GM19023 (cell line): Measurements from ENCODE around the gene MRPL11.
"Not testable (repeated sequence)": the region's sequence is repeated elsewhere in the genome, so short reads cannot be mapped to it uniquely, and the experiment has no call there.

Experiments
- ATAC-seq: cut with Tn5 transposase; IDR thresholded peaks from one replicate; pipeline ENCODE4 v1.9.1; 2021; ENCODE audit warnings: mild to moderate bottlenecking, moderate library complexity; ENCODE audit not compliant: unreplicated experiment

The MRPL11 gene

DNA sequence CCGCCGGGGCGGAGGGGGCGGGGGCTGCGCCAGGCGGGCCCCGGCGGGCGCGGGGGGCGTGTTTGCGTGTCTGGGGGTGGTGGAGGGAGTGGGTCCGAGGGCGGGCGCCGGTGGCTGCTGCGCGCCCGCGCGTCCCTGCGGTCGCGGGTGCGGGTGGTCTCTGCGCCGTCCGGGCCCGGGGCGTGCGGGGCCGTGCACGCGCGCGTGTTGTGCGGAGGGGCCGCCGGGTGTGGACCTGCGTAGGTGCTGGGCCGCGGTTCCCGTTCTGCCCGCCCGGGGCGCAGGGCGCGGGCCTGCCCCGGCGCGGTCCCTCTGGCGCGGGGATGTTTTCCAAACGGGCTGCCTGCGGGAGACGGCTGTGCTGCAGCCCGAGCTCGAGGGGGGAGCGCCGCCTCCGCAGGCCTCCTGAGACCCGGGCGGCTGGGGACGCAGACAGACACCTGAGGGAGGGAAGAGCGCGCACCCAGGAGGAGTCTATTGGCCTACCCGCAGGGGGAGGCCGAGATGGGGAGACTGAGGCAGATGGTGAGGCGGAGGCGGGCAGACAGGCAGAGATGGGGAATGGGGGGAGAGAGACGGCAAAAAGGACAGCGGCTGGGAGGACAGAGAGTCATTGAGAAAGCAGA is 28.5 kb upstream of the MRPL11 start:
- ATAC-seq = peak; percentile 41

DNA sequence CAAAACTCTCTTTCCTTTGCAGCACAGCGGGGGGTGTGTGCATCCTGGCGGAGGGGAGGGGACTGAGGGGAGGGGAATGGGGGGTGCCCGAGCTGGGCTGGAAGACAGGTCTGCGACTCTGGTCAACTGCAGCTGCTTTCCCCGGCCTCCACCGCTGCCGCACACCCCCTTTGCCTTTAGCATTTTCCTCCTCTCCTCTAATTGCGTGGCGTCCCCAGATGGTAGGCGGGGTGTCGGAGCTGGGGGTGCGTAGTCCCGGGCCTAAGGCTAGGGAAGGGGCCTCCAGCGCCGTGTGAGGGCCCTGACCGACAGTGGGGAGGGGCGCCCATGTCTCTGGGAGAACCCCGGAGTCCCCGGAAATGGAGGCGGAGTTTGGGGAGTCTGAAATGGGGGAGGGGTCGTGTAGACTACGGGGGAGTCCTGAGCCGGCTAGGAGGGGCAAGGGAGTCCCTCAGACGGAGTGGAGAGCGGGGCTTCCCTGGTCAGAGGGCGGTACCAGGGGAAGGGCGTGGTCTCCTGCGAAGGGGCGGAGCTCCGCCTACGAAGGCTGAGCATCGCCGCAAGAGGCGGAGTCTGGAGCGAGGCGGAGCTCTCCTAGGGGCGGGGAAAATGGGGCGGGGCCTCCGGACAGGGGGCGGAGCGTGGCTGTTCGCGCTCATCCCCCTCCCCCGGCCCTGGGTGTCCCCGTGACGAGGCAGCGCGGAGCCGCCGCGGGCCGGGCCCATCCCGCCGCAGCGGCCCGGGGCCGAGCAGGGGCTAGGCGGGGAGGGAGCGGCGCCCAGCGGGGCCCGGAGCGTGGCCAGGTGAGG is 27.8 kb upstream of the MRPL11 start, which contains the start of gene PELI3:
Gene PELI3, plus strand, starts transcription at position 681 of the 809 bp plus-strand sequence. CDS start 1,224 bp downstream, outside the sequence.
- peak; percentile 71 for ATAC-seq

DNA sequence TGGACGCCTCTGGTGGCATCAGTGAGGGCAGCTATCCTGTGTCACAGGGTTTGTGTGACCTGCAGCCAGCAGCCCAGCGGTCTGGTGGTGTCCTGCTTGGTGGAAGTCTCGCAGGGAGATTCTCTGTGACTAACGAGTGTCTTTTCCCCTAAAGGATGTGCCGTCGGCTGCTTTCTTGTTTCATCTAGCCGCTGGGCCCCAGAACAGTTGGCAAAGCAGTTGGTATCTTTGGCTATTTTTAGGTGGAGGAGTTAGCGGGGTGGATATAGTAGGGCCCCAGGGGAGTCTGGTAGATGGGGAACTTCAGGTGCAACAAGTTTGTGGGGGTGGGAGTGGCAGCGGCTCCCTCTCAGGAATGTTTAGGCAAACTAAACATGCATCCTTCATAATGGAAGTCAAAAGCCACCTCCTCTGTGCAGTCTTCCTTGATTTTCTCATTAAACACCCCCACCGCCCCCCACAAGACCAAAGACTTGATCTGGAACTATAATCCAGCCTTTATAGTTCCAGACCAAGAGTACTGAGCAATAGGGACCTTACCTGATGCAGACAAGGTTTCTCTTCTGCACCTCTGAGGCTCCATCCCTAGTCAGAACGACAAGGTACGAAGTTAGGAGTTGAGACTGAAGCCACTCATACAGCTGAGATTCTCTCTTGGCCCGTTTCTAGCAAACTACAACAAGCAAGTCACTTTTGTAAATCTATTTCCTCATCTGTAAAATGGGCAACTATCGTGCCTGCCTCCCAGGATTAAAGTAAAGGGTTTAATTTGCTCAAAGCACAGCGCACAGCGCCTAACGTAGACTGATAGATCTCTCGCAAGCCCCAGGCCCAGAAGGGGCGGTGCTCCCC is 27.0 kb upstream of the MRPL11 start:
- ATAC-seq = no peak

DNA sequence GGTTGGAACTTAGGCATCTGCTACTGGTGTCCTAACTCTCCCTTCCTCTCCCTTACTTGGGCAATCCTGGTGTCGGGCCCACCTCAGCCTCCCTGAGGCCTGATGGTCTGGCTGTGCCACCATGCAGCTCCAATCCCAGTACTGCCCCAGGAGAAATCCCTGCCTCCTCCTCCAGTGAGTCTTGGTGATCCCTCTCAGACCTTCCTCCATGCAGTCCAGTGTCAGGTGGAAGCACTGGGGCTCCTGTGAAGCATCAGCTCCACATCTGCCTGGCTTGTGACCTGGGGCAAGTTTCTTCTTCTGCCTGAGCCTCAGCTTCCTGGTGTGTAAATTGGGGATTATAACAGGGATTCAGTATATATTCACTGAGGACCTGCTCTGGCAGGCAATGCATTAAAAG is 26.3 kb upstream of the MRPL11 start:
- ATAC-seq = no peak

DNA sequence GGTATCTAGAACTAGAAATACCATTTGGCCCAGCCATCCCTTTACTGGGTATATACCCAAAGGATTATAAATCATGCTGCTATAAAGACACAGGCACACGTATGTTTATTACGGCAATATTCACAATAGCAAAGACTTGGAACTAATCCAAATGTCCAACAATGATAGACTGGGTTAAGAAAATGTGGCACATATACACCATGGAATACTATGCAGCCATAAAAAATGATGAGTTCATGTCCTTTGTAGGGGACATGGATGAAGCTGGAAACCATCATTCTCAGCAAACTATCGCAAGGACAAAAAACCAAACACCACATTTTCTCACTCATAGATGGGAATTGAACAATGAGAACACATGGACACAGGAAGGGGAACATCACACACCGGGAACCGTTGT is 25.5 kb upstream of the MRPL11 start:
- ATAC-seq = not testable (repeated sequence)

DNA sequence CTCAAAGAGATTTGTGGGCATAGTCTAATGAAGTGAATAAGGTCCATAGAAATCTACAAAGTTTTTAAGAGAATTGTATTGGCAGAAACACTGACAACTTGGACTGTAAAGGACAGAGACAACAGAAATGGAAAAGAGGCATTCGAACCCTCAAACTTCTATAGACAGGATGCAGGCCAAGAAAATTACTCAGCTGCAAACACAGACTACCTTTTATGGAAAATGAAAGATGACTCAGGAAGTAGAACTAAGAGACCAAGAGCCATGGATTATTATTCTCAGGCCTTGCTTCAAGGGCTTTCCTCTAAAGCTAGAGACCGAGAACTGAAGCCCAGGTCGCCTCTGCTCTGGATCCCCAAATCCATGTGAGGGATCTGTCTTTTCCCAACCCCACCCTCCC is 24.3 kb upstream of the MRPL11 start:
- ATAC-seq = no peak

DNA sequence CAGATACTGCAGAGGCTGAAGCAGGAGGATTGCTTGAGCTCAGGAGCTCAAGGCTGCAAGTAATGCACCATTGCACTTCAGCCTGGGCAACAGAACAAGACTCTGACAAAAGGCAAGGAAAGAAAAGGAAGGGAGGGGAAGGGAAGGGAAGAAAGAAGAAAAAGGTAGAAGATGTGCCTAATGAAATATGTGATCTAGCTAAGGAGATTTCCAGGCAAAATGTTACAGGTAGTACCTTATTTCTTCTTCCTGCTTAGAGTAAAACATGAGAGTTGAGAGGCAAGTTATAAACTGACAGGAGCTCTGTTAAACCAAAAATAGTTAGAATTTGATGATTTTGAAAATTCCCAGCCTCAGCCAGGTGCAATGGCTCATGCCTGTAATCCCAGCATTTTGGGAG is 23.4 kb upstream of the MRPL11 start:
- ATAC-seq = no peak

DNA sequence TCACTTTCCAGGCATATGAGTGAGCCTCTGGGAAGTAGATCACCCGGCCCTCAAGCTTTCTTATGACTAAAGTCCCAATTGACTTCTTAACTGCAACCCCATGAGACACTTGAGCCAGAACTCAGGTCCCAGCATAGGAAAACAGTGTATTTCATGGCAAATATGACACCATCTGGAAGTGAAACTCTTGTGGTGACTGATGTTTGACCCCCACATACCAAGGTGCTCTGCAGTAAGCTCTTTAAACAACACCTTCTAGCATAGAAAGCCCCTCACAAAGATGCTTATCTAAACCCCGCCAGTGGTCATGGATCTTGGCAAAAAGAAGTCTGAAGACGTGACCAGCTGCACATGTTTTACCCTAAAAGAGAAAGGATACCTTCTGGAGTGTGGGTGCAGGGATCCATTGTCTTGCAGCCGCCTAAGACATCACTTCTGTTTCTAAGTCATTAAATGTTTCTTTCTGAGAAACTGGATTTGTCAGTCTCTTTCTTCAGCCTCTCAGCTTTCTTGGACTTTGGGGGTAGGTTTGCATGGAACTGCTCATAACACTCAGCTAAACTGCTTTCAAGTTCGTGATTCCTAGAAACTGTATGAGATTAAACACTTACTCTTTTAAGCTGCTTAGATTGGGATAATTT is 20.6 kb upstream of the MRPL11 start:
- no peak for ATAC-seq

DNA sequence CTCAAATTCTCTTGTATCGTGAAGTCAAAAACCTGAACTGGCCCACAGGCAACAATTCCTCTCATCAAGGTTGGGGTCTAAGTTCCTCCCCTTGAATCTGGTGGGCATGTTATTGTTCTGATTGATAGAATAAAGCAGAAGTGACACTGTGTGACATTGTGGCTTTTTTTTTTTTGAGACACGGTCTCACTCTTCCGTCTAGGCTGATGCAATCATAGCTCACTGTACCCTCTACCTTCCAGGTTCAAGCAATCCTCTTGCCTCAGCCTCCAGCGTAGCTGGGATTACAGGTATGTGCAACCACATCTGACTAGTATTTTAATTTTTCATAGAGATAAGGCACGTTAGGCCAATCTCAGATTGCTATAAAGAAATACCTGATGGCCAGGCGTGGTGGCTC is 19.2 kb upstream of the MRPL11 start:
- ATAC-seq = no peak

DNA sequence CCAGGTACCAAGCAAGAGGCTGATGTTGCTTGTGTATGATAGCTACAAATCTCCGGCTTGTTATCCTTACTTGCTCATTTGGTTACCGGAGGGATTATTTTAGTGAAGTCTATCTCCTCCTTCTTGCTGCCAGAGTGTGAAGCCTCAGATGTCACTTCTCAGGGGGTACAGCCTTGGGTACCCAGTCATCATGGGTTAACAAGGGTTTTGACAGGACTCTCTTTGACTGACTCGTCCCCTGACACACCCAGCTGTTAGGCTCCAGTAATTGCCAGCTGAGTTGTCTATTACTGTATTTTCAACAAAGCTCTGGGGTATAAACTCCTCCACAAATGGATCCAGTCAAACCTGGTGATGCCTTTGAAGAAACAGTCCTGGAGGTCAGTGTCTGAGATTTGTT is 16.2 kb upstream of the MRPL11 start:
- no peak for ATAC-seq

DNA sequence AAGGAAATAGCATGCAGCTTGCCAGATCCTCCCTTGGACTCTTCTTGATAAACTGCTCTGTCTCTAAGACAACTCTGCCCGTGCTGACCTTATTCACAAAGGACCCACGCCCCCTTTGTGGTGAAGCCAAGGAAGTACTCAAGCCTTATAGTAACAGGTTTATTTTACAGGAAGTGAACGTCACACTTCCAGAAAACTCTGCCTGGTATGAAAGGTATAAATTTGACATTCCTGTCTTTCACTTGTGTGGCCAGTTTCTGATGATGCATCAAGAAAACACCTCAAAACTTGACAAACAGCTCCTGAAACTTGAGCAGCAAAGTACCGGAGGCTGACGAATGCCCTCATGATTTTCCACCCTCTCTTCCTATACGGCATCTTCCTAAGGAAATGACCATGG is 15.6 kb upstream of the MRPL11 start:
- no peak for ATAC-seq

DNA sequence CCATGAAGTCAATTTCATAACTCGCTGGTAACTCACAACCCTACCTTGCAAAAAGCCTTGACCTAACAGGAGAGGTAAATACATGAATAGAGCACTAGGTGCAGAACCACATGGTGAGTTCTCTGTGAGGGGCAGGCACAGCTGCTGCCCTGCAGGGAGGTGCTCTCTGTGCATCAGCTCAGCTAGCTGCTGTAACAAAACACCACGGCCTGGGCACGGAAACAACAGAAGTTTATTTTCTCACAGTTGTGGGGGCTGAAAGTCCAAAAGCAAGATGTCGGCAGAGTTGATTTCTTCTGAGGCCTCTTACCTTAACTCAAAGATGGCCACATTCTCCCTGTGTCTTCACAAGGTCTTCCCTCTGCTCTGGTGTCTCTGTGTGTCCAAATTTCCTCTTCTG is 13.0 kb upstream of the MRPL11 start:
- no peak for ATAC-seq

DNA sequence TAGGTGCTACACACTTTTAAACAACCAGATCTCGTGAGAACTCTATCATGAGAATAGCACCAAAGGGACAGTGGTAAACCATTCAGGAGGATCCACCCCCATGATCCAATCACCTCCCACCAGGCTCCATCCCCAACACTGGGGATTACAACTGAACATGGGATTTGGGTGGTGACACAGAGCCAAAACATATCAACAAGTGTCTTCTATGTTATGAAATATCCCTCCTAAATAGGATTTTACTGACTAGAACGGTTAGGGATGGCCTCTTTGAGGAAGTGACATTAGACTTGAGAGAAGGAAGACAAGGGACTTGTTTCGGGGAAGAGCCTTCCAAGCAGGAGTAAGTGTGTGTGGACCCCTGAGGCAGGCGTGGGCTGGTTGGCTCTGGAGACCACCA is 11.9 kb upstream of the MRPL11 start:
- no peak for ATAC-seq

DNA sequence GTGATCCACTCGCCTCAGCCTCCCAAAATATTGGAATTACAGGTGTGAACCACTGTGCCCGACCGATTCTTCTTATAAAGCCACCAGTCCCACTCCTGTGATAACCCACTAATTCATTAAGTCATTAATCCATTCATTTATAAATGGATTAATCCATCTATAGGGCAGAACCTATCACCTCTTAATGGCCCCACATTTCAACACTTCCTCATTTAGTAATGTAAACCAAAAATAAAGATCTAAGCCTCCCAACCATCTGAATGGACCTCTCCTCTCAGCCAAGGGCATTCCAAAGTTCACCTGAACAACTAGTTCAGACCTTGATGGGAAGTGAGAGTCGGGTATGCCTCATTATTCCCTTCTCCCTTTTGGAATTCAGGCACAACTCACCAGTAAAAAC is 9.9 kb upstream of the MRPL11 start:
- ATAC-seq = no peak

DNA sequence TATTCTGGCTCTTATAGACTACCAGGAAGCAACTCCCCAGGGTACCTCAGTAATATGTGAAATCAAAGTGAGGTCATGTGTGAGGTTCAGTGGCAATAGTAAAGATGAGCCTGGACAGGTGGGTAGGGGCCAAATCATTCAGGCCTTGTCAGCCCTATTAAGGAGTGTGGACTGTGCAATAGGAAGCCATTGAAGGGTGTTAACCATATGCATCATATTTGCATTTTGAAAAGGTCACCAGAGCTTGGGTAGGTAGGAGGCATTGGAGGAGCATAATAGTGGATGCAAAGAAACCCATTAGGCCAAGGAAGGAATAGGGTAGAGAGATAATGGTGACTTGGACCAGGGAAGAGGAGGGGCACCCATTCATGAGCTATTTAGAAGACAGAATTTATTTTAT is 8.4 kb upstream of the MRPL11 start:
- no peak for ATAC-seq

DNA sequence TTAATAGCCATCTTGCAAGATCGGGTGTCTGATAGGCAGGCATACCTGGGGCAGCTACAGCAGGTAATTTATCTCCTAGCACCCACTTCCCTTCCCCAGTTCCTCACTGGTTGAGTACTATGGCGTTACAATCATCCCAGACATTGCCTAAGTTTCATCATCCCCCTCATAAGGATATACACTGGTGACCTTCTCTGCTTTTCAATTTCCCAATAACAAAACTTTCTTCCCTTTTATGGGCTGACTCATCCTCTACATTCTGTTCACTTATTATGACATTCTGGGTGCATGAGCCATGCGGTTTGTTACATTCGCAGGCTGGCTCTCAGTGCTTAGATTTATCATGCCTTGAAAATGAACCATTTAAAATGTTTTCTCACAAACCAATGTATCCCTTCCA is 5.0 kb upstream of the MRPL11 start:
- ATAC-seq = no peak

DNA sequence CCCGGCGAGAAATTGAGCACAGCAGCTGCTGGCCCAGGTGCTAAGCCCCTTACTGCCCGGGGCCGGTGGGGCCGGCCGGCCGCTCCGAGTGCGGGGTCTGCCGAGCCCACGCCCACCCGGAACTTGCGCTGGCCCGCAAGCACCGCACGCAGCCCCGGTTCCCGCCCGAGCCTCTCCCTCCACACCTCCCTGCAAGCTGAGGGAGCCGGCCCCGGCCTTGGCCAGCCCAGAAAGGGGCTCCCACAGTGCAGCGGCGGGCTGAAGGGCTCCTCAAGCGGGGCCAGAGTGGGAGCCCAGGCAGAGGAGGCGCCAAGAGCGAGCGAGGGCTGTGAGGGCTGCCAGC is 2.3 kb upstream of the MRPL11 start:
- not testable (repeated sequence) for ATAC-seq

DNA sequence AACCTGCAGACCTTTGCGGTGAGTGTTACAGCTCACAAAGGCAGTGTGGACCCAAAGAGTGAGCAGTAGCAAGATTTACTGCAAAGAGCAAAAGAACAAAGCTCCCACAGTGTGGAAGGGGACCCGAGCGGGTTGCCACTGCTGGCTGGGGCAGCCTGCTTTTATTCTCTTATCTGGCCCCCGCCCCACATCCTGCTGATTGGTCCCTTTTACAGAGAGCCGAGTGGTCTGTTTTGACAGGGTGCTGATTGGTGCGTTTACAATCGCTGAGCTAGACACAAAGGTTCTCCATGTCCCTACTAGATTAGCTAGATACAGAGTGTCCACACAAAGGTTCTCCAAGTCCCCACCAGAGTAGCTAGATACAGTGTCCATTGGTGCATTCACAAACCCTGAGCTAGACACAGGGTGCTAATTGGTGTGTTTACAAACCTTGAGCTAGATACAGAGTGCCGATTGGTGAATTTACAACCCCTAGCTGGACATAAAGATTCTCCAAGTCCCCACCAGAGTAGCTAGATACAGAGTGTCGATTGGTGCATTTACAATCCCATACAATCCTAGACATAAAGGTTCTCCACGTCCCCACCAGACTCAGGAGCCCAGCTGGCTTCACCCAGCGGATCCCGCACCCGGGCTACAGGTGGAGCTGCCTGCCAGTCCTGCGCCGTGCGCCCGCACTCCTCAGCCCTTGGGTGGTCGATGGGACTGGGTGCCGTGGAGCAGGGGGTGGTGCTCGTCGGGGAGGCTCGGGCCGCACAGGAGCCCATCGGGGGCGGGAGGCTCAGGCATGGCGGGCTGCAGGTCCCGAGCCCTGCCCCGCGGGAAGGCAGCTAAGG is 1.7 kb upstream of the MRPL11 start:
- ATAC-seq = not testable (repeated sequence)

DNA sequence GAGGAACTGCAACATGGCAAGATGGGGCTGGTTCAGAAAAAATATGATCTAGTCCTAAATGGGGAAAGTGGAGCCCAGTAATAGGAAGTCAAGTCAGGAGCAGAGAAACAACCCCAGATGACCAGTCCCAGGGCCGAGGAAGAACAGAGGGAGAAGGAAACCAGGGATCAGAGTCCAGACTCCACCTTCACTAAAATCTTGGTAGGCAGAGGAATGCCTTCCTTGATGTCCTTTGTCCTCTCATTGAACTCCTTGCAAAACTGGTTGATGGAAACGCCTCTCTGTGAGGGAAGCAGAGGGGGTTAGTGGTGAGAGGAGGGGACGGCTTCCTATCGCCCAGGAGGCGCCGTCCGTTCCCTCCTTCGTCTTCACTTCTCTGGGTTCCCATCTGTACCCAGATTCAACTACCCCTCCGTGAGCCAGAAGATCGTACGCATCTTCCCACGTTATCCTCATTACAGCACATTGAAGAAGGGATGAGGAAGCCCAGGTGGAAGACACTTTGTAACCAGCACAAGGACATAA is 607 bp downstream of the MRPL11 start:
- ATAC-seq = no peak

DNA sequence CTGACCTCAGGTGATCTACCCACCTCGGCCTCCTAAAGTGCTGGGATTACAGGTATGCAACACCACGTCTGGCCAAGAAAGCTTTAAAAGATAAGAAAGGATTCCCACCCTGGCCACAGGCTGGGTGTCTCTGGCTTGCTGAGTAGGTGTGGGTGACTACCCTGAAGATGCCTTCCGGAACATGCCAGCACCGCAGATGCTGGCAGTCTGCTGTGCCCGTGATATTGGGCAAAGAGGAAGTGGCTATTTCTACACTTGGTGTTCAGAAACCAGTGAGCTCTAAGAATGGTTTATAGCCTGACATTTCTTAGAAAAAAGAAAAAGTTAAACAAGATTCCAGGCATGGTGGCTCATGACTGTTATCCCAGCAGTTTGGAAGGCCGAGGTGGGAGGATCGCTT is 6.1 kb downstream of the MRPL11 start:
- ATAC-seq = no peak
